Esophagus muscularis mucosa (tissue), 4 donors: ENCODE results near the gene DOCK7. TPM values are rescaled to one million over a fixed set of nuclear protein-coding genes. Genes with fewer than 3 reads are reported as not detected.

ENCODE experiments used
- DNase-seq: peaks from one replicate; pipeline ENCODE4 v3.0.0-alpha.2; 2017; ENCODE audit errors: extremely low spot score
- H3K27ac ChIP-seq, 4 donors: fragments of 200-600 bp; sonication (generic); replicated peaks in 1 of 4; 1 replicate in 3 of 4; 2 replicates in 1 of 4; pipeline ENCODE4 v1.5.1; 2016 to 2019; ENCODE audit warnings: mild to moderate bottlenecking in 1 of 4
- H3K27me3 ChIP-seq, 4 donors: fragments of 200-600 bp; sonication (generic); one replicate each; pipeline versions ENCODE4 v1.5.1 to v1.6.0; 2016 to 2019
- H3K36me3 ChIP-seq, 4 donors: fragments of 200-600 bp; sonication (generic); one replicate each; pipeline ENCODE4 v1.5.1; 2016 to 2019
- H3K4me1 ChIP-seq, 4 donors: fragments of 200-600 bp; sonication (generic); one replicate each; pipeline ENCODE4 v1.5.1; 2016 to 2019
- H3K4me3 ChIP-seq, 4 donors: fragments of 200-600 bp; sonication (generic); 1 replicate in 2 of 4; 2 replicates in 2 of 4; pipeline ENCODE4 v1.5.1; 2016 to 2019; ENCODE audit warnings: mild to moderate bottlenecking in 4 of 4, moderate library complexity in 1 of 4
- H3K9me3 ChIP-seq, 4 donors: fragments of 200-600 bp; sonication (generic); 1 replicate in 3 of 4; 2 replicates in 1 of 4; pipeline ENCODE4 v1.5.1; 2016 to 2019
- EP300 ChIP-seq: sonication (generic); formaldehyde crosslinking; IDR thresholded peaks from one replicate; pipeline ENCODE4 v1.6.1; 2017; ENCODE audit warnings: antibody characterized with exemption
- POLR2A ChIP-seq: fragments of 450-650 bp; IDR thresholded peaks from one replicate; pipeline ENCODE4 v1.6.1; 2017; ENCODE audit warnings: antibody characterized with exemption, moderate library complexity, mild to moderate bottlenecking, low read depth
- POLR2AphosphoS5 ChIP-seq, 2 donors: sonication (generic); formaldehyde crosslinking; IDR thresholded peaks; one replicate each; pipeline ENCODE4 v1.6.1; 2017; ENCODE audit warnings: antibody characterized with exemption in 2 of 2
- WGBS: methylation state at CpG from one replicate; pipeline ENCODE4 v1.1.5; 2018; 5-methylcytosine and 5-hydroxymethylcytosine counted together
- intact Hi-C: fragments of 100-400 bp; cut with DNase I; formaldehyde crosslinking; loops from one replicate; pipeline ENCODE4 v1.15.1; 2023
- total RNA-seq, 4 donors: library from RNA; depleted of rRNA; stranded (reverse); fragments of >200 nt; gene quantifications; one replicate each; pipeline versions ENCODE4 v1.1.0 to v1.2.1, GENCODE V29; 2016
- TF ChIP-seq, protein P1 (sequence below), 3 experiments: fragments of 200-600 bp in 2 of 3; fragments of 450-650 bp in 1 of 3; sonication (generic) in 2 of 3; IDR thresholded peaks; one replicate each; pipeline ENCODE4 v1.5.1; 2017 to 2019; ENCODE audit warnings: antibody characterized with exemption in 3 of 3, mild to moderate bottlenecking in 2 of 3, moderate library complexity in 1 of 3

DOCK7 gene
- total RNA-seq, 4 donors from 2014 or later, result 27.7 to 66.7 (median 30.5) TPM

DNA sequence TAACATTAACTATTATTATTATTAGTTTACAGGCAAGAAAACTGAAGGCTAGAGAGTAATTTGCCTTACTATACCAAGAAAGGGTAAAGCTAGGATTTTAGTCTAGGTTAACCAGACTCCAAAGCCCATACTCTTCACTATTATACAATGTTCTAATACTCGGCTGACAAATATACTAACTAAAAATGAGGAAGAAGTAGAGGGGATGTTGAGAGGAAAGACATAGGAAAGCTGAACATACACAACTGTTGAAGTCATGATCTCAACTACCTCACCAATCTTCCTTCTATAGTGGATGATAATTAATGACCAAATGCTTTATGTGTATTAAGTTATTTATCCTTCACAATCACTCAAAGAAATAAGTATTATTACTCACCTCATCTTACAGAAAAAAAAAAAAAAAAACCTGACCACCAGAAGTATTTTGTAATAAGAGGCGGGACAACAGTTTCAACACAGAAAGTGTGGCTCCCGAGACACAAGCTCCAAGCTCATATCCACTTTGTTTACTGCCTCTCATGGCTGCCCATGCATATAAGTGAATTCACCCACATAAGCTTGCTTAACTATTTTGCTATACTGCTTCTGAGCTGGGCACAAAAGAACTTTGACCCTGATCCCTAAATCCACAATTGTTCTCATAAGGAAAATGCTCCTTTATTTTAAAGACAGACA is 173.3 kb downstream of the DOCK7 start:
- Histone ChIP-seq H3K27me3 (no peaks in the 10 kb centered on the region), H3K27ac (no peak overlapping the region), H3K4me1 (no peaks in the 10 kb centered on the region), H3K4me3 (no peak overlapping the region), H3K36me3 (peaks cover 3 to 36% (median 9%) of the 10 kb centered on the region in 4 donors), H3K9me3 (peaks cover 0 to 9% (median 0%) of the 10 kb centered on the region in 4 donors)
- no peak for DNase-seq
- WGBS, result 86% methylated on average over 3 of the region's 3 CpGs
- intact Hi-C loops, result loop anchor here (5.0 kb wide), 1 partner anchor 232 kb away; no protein-coding TSS in a partner anchor
- TF ChIP-seq POLR2AphosphoS5 (IDR thresholded peaks at IDR 0.05), result no peak
- TF ChIP-seq POLR2A, result no peak
- no peak for TF ChIP-seq EP300
- TF ChIP-seq, protein P1, sequence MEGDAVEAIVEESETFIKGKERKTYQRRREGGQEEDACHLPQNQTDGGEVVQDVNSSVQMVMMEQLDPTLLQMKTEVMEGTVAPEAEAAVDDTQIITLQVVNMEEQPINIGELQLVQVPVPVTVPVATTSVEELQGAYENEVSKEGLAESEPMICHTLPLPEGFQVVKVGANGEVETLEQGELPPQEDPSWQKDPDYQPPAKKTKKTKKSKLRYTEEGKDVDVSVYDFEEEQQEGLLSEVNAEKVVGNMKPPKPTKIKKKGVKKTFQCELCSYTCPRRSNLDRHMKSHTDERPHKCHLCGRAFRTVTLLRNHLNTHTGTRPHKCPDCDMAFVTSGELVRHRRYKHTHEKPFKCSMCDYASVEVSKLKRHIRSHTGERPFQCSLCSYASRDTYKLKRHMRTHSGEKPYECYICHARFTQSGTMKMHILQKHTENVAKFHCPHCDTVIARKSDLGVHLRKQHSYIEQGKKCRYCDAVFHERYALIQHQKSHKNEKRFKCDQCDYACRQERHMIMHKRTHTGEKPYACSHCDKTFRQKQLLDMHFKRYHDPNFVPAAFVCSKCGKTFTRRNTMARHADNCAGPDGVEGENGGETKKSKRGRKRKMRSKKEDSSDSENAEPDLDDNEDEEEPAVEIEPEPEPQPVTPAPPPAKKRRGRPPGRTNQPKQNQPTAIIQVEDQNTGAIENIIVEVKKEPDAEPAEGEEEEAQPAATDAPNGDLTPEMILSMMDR (IDR thresholded peaks at IDR 0.05), result no peak

DNA sequence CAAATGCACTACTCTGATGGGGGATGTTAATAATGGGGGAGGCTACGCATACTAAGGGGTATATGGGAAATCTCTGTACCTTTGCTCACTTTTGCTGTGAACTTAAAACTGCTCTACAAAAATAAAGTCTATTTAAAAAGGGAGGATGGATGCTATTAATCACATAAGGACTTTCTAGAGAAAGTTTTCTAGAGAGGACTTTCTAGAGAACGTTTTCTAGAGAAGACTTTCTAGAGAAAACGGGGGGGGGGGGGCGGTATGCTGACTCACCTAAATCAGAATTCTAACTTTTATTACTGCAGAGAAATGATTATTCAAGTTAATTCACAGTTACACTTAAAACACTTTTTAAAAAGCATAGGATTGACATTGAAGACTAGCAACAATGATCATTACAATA is 175.2 kb downstream of the DOCK7 start:
- Histone ChIP-seq H3K27me3 (no peaks in the 10 kb centered on the region), H3K27ac (no peak overlapping the region), H3K4me1 (peaks cover 0 to under 1% (median 0%) of the 10 kb centered on the region in 4 donors), H3K4me3 (no peak overlapping the region), H3K36me3 (peaks cover 3 to 38% (median 7%) of the 10 kb centered on the region in 4 donors), H3K9me3 (no peaks in the 10 kb centered on the region)
- 82% methylated on average over 4 of the region's 4 CpGs for WGBS
- DNase-seq, result no peak
- TF ChIP-seq POLR2AphosphoS5 (IDR thresholded peaks at IDR 0.05), result no peak
- TF ChIP-seq POLR2A, result no peak
- intact Hi-C loops, result loop anchor here (5.0 kb wide), 1 partner anchor 234 kb away; no protein-coding TSS in a partner anchor

DNA sequence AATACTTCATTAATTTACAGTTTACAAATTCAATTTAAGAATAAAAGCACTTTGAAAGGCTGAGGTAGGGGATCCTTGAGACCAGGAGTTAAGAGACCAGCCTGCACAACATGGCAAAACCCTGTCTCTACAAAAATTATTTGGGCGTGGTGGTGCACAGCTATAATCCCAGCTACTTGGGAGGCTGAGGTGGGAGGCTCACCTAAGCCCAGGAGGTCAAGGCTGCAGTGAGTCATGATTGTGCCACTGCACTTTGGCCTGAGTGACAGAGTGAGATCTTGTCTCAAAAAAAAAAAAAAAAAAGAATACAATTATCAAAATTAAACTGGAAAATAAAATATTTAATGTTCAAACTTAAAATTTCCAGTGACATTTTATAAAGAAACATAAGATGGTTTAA is 179.2 kb downstream of the DOCK7 start:
- intact Hi-C loops, result no loop called here
- H3K4me3 ChIP-seq, result no peak overlapping the region

DNA sequence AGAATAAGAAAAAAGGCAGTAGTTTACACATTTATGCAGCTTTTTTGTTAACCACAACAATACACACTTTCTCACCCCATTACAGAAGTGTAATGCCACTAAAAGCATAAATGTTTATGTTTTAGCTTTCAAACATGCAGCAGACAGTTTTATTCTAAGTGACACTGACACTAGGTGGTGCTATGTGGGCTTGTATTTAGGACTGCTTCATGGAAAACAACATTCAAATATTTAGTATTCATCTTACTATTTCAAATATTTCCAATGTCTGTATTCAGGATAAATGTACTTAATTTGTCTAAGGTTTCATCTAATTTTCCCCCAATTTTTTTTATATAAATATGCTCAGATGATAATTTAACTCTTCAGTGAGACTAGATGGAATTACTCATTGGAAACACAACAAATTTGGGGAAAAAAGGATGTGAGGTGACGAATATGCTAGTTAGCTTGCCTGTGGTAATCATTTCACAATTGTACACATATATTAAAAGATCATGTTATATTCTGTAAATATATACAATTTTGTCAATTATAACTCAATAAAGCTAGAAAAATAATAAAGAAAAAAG is 179.9 kb downstream of the DOCK7 start:
- no peak for DNase-seq

More for the DNA sequence above, 179.2 kb downstream of the DOCK7 start:
- Histone ChIP-seq H3K9me3 (no peaks in the 10 kb centered on the region), H3K27me3 (no peaks in the 10 kb centered on the region), H3K27ac (no peak overlapping the region), H3K36me3 (peaks cover 3 to 70% (median 19%) of the 10 kb centered on the region in 4 donors), H3K4me1 (peaks cover 0 to 2% (median 0%) of the 10 kb centered on the region in 4 donors)
- TF ChIP-seq, protein P1 (IDR thresholded peaks at IDR 0.05), result no peak
- TF ChIP-seq POLR2AphosphoS5 (IDR thresholded peaks at IDR 0.05), result no peak
- no peak for TF ChIP-seq POLR2A
- TF ChIP-seq EP300, result no peak
- DNase-seq, result no peak
- 95% methylated on average over 1 of the region's 1 CpG for WGBS

DNA sequence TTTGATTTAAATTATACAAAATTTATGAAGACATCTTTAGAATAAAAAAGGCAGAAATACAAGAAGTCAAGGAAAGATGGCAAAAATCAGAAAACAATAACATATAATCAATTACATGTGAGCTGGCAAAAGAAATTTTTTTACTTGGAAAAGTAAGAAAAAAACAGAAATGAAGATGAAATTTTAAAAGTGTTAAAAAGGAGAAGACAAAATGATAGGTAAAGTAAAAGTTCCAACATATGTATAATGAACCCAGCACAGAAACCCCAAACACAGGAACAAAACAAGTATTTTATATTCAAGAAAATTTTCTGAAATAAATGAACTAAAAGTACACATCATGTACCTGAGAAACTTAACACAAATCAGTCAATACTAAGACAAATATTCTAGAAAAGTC is 188.0 kb downstream of the DOCK7 start:
- Histone ChIP-seq H3K27ac (no peak overlapping the region), H3K4me1 (no peaks in the 10 kb centered on the region), H3K27me3 (no peaks in the 10 kb centered on the region), H3K36me3 (peaks cover 0 to 30% (median 7%) of the 10 kb centered on the region in 4 donors), H3K9me3 (no peaks in the 10 kb centered on the region), H3K4me3 (no peak overlapping the region)
- TF ChIP-seq EP300, result no peak
- TF ChIP-seq, protein P1 (IDR thresholded peaks at IDR 0.05), result no peak
- no peak for TF ChIP-seq POLR2AphosphoS5 (IDR thresholded peaks at IDR 0.05)
- no peak for TF ChIP-seq POLR2A
- intact Hi-C loops, result no loop called here
- no peak for DNase-seq

More for the DNA sequence above, 179.9 kb downstream of the DOCK7 start:
- H3K27ac ChIP-seq, result no peak overlapping the region
- WGBS, result 88% methylated on average over 1 of the region's 1 CpG
- intact Hi-C loops, result no loop called here
- H3K4me1 ChIP-seq, result peaks cover 0 to 2% (median 0%) of the 10 kb centered on the region in 4 donors
- H3K36me3 ChIP-seq, result peaks cover 3 to 73% (median 19%) of the 10 kb centered on the region in 4 donors
- H3K27me3 ChIP-seq, result no peaks in the 10 kb centered on the region
- H3K9me3 ChIP-seq, result no peaks in the 10 kb centered on the region
- no peak overlapping the region for H3K4me3 ChIP-seq
- TF ChIP-seq EP300, result no peak
- TF ChIP-seq, protein P1 (IDR thresholded peaks at IDR 0.05), result peak; percentile 49 to 59 (median 51)
